ENCODE measurements around the gene PLCG2.

DNA sequence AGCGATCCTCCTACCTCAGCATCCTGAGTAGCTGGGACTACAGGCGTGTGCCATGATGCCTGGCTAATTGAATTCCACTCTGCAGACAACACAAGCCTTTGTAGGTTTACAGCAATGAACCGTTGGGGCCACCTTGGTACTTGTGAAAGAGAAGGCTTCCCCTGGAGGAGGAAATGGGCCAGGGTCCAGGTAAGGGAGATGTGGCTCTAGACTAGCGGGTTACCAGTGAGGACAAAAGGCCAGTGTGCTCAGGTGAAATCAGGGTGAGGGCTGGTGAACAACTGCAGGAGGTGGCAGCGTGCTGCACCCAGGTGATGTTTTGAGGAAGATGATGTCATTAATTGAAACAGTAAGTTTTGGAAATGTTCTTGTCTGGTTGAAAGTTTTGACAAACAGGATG is 225.5 kb downstream of the PLCG2 start:
- TF ChIP-seq, protein P1, sequence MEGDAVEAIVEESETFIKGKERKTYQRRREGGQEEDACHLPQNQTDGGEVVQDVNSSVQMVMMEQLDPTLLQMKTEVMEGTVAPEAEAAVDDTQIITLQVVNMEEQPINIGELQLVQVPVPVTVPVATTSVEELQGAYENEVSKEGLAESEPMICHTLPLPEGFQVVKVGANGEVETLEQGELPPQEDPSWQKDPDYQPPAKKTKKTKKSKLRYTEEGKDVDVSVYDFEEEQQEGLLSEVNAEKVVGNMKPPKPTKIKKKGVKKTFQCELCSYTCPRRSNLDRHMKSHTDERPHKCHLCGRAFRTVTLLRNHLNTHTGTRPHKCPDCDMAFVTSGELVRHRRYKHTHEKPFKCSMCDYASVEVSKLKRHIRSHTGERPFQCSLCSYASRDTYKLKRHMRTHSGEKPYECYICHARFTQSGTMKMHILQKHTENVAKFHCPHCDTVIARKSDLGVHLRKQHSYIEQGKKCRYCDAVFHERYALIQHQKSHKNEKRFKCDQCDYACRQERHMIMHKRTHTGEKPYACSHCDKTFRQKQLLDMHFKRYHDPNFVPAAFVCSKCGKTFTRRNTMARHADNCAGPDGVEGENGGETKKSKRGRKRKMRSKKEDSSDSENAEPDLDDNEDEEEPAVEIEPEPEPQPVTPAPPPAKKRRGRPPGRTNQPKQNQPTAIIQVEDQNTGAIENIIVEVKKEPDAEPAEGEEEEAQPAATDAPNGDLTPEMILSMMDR (IDR thresholded peaks at IDR 0.05), result no peak
- TF ChIP-seq POLR2A (IDR thresholded peaks at IDR 0.05), result no peak
